HUDEP-2 (cell line): ENCODE results near the gene TMEM50A.
"Not testable (repeated sequence)": the region's sequence is repeated elsewhere in the genome, so short reads cannot be mapped to it uniquely, and the experiment has no call there.

ENCODE experiments used
- DNase-seq, 76 experiments: peaks; one replicate each; lab custom pipeline; 2025; ENCODE audit not compliant: unreplicated experiment in 76 of 76; lab: John Stamatoyannopoulos, UW

TMEM50A gene

DNA sequence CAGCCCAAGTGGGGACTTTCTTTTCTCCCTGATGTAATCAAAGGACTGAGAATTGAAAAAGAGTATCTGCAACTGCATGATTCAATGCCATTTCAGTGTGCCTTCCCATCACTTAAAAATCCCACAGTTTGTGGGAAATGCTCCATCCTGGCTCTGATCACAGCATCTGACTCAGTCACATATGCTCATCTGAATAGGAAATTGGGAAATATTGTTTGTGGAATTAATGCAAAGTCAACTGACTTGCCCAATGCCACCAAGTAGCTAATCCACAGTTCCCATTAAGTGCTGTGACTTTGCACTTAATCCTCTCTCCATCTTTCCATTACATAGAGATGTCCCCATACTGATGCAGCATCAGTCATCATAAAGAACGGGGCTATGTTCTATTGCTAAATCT lies 45.0 kb downstream of the TMEM50A start:
- not testable (repeated sequence) for DNase-seq

DNA sequence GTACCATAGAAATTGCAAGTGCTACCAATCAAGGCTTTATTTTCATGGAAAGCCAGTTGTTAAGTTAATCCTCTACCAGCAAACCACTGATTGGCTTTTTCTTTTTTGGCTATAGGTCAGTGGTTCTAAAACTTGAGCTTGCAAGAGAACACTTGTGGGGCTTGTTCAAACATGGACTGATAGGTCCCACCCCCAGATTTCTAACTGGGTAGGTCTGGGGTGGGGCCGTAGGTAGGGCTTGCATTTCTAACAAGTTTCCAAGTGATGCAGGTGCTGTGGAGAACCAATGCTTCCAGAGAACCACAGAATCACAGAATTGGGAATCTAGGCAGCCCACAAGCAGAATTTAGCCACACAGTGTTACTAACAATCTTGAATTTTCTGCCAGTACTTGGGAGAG lies 45.7 kb downstream of the TMEM50A start:
- DNase-seq = not testable (repeated sequence)

DNA sequence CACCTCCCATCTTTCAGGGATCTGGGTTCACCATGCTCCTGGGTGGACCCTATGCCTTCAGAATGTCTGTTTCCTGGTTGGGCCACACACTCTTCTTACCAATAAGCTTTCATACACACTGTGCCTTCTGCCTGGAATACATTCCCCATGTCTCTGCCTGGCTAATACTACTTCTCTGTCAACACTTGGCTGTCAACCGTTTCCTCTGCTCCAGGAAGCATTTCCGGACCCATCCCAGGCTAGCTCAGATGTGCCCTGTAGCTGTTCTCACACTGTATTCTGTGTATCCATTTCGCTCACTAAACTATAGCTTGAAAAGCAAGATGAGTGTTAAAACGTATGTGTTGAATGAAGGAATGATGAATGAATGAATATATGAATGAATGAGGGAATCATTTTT lies 49.0 kb downstream of the TMEM50A start:
- DNase-seq = not testable (repeated sequence)

DNA sequence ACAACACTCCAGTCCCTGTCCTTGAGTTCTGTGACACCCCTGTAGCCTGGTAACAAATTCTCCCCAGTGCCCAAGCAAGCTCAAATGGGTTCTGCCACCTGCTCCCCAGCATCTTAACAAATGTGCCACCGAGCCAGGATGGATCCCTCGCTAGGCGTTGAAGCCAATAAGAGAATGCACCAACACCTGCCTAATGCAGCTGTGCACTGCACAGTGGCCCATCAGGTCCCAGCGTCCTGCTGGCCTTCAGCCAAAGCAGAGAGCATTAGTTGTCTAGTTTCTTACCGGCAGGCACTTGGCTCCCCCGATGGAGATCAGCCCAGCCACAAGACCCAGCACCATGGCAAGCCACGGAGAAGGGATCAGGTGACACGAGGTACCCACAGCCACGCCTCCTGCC lies 50.6 kb downstream of the TMEM50A start:
- DNase-seq = not testable (repeated sequence)

DNA sequence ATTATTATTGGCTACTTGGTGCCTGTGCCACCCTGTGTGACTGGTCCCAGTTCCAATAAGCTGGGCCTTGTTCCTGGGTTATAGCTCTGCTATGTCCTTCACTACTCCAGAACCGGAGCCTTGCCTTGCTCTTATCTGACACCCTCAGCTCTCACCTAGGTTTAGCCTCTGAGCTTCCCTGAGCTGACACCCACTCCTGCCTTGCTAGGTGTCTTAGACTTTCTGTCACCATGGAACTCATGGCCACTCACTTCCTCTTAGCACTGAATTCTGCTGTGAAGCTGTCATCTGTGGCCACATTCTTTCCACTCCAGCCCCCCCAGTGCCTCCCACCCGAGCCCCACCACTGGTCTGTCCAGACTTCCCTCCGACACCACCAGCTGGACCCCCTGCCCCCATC lies 51.6 kb downstream of the TMEM50A start:
- not testable (repeated sequence) for DNase-seq

DNA sequence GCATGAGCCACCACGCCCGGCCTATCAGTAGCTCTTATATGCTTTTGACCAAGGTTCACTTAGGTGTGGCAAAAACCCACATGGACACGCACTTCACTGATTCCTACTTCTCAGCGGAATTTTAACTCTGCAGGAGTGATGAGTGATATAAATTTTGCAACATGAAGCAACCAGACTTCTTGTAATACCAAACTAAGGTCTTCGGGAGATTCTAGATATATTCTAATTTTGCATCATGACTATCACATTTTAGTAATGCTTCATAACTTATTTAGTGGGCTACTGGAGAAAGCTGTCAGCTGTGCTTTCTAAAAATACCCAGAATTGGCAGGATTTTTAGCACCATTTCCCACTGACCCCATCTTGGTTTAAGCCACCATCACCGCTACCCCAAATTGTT lies 54.7 kb downstream of the TMEM50A start:
- DNase-seq = no peak

DNA sequence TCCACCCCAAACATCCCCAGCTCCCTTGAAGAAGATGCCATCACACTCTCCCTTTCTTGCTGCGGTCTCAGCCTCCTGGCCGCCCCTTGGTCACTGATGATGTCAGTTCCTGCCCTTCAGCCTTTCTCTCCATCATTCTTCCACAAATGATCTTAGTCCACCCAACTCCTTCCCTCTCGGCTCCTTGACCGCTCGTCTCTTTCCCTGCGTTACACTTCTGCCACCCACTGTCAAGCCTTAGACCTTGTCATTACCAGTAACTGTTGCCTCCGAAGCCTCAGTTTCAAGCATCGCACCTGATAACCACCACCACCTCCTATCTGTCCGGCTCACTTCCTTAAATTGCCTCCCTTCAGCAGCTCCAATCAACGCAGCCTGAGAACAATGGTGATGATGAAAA lies 59.4 kb downstream of the TMEM50A start:
- not testable (repeated sequence) for DNase-seq

DNA sequence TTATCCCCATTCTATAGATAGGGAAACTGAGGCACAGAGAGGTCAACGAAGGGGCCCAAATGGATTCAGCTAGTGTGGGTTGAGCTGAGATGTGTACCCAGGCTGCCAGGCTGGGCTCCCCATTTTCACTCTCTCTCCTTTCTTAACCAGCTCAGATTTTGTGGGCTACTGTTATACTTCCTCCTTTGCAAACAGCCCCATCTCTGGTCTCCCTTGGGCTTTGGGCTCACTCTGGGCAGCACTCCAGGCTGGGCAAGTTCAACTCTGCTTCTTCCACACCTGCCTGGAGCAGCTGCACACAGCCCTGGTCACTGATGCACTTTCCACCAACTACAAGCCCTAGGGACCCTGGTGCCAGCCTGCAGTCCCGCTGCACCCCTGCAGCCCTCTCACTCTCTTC lies 59.9 kb downstream of the TMEM50A start:
- DNase-seq = not testable (repeated sequence)

DNA sequence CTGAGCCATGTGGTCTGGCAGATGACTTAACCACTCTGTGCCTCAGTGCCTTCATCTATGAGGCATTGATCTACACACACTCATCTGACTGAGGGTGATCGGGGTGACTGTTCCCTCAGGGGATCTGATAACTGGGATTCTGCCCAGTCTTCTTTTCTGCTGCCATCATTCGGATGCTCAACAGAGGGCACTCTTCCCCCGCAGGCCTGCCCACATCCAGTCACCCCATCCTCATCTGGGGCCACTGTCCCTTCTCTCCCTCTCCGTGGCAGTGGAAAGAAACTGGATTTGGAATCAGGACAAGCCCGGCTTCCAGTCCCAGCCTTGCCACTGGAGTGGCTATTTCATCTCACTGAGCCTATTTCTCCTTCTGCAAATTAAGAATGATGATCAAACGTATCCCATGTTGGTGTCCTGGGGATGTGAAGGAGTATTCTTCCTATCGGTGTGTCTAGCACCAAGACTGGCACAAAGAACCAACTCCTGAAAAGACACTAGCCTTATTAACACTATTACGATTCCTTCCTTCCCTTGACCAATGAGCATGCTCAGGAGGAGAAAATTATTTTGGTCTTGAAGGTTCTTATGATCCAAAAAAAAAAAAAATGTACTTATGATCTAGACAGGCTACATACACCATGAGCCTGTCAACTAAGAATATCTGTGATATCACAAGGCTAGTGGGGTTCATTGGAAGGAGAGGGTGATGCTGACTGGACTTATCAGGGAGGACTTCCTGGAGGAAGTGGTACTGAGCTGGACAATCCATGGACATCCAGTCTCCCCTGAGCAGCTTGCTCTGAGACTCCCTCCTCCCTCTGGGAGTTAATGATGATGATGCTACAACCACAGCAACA lies 65.0 kb downstream of the TMEM50A start:
- peak in 4 of 76 experiments; percentile 8 to 33 (median 14) for DNase-seq

DNA sequence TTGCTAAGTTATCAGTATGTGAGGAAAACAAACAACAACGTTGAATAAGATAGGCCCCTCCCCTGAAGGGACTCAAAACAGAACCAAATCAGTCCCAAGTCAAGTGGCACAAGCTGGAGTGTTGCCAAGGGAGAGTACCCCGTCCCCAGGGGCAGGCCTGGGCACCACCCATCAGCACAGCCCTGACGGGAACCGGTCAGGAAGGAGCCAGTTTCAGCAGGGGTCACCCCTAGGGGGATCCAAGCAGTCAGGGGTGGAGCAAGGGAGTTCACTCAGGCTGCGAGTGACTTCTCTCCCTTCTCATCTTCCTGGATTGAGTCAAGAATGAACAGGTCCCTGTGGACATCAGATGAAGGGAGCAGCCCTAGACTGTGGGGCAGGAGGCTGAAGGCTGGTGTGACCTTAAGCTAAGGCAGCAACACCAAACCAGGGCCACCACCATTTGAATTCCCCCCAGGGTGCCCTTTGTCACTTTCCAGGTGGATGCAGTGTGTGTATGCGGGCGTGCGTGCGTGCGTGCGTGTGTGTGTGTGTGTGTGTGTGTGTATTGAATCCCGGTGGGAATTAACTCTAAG lies 67.7 kb downstream of the TMEM50A start:
- DNase-seq = not testable (repeated sequence)

DNA sequence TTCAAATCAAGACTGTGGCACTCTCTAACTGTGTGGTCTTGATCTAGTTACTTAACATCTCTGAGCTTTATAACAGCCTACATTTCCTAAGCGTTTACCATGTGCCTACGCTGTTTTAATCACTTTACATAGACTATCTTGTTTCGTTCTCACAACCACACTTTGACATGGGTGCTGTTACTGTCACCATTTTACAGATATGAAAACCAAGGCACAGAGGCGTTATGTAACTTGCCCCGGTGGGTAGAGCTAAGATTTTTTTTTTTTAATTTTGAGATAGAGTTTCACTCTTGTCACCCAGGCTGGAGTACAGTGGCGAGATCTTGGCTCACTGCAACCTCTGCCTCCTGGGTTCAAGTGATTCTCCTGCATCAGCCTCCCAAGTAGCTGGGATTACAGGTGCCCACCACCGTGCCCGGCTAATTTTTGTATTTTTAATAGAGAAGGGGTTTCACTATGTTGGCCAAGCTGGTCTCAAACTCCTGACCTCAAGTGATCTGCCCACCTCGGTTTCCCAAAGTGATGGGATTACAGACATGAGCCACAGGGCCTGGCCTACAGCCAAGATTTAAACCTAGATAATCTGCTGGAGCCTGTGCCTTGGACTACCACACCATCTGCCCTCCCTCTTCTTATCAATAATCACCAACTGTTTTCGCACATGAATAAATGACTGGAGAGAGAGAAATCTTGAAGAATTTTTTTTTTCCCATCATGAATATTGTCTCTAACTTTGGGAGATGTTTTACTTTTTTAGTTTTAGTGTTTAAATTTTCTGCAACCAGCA lies 71.7 kb downstream of the TMEM50A start:
- DNase-seq = peak in 37 of 76 experiments; percentile 15 to 68 (median 34)
